Gastroesophageal sphincter (tissue), 4 donors: ENCODE measurements around the gene HUWE1. TPM values are rescaled to one million over a fixed set of nuclear protein-coding genes. Genes with fewer than 3 reads are reported as not detected.
"Not testable (repeated sequence)": the region's sequence is repeated elsewhere in the genome, so short reads cannot be mapped to it uniquely, and the experiment has no call there.

Experiments
- ATAC-seq: fragments of 150-250 bp; one replicate; pipeline ENCODE4 v1.9.1; 2016; ENCODE audit warnings: mild to moderate bottlenecking, moderate library complexity
- H3K27ac ChIP-seq, 4 donors: fragments of 200-600 bp; sonication (generic) in 3 of 4; 1 replicate in 3 of 4; 2 replicates in 1 of 4; pipeline ENCODE4 v1.5.1; 2016 to 2019
- H3K27me3 ChIP-seq: fragments of 200-600 bp; sonication (generic); one replicate; pipeline ENCODE4 v1.5.1; 2019
- H3K36me3 ChIP-seq, 2 donors: fragments of 200-600 bp; sonication (generic); one replicate each; pipeline ENCODE4 v1.5.1; 2019; ENCODE audit warnings: control low read depth in 1 of 2
- H3K4me1 ChIP-seq, 3 donors: fragments of 200-600 bp; sonication (generic); 1 replicate in 2 of 3; 2 replicates in 1 of 3; pipeline ENCODE4 v1.5.1; 2016 to 2019; ENCODE audit warnings: control low read depth in 2 of 3
- H3K4me3 ChIP-seq, 2 donors: fragments of 200-600 bp; sonication (generic); one replicate each; pipeline ENCODE4 v1.5.1; 2019; ENCODE audit warnings: mild to moderate bottlenecking in 1 of 2, moderate library complexity in 1 of 2
- H3K9me3 ChIP-seq, 3 donors: fragments of 200-600 bp; sonication (generic); one replicate each; pipeline ENCODE4 v1.5.1; 2017 to 2019; ENCODE audit warnings: control low read depth in 2 of 3
- CTCF ChIP-seq, 4 experiments: fragments of 200-600 bp in 2 of 4; fragments of 450-650 bp in 2 of 4; sonication (generic) in 1 of 4; IDR thresholded peaks; one replicate each; pipeline ENCODE4 v1.5.1; 2017 to 2019; ENCODE audit warnings: antibody characterized with exemption in 4 of 4, mild to moderate bottlenecking in 2 of 4, moderate library complexity in 2 of 4
- EP300 ChIP-seq: sonication (generic); formaldehyde crosslinking; IDR thresholded peaks from one replicate; pipeline ENCODE4 v1.6.1; 2017; ENCODE audit warnings: antibody characterized with exemption, mild to moderate bottlenecking
- POLR2A ChIP-seq, 2 donors: fragments of 450-650 bp; IDR thresholded peaks; one replicate each; pipeline ENCODE4 v1.6.1; 2017; ENCODE audit warnings: antibody characterized with exemption in 2 of 2, mild to moderate bottlenecking in 2 of 2, moderate library complexity in 1 of 2
- POLR2AphosphoS5 ChIP-seq: sonication (generic); formaldehyde crosslinking; IDR thresholded peaks from one replicate; pipeline ENCODE4 v1.6.1; 2017; ENCODE audit warnings: antibody characterized with exemption
- WGBS, 2 donors: methylation state at CpG; one replicate each; pipeline ENCODE4 v1.1.5; 2018; ENCODE audit warnings: low coverage in 1 of 2; 5-methylcytosine and 5-hydroxymethylcytosine counted together
- total RNA-seq, 4 donors: library from RNA; depleted of rRNA; stranded (reverse); fragments of >200 nt; gene quantifications; one replicate each; pipeline ENCODE4 v1.1.0, GENCODE V29; 2016

HUWE1 gene
- total RNA-seq, 4 donors from 2014 or later: 103 to 170 (median 113) TPM

- H3K36me3 ChIP-seq: no peaks in the 10 kb centered on the region
- no peak for TF ChIP-seq CTCF (IDR thresholded peaks at IDR 0.05)
- no peak for TF ChIP-seq EP300
- no peak for TF ChIP-seq POLR2A (IDR thresholded peaks at IDR 0.05)
- no peak for TF ChIP-seq POLR2AphosphoS5
- H3K9me3 ChIP-seq: no peaks in the 10 kb centered on the region
- H3K4me1 ChIP-seq: no peaks in the 10 kb centered on the region
- no peak overlapping the region for H3K27ac ChIP-seq
- no peaks in the 10 kb centered on the region for H3K27me3 ChIP-seq
- ATAC-seq: no peak
- H3K4me3 ChIP-seq: no peak overlapping the region
- WGBS, 2 donors: 57% methylated on average over 2 of the region's 5 CpGs; no CpG with 5 or more reads in 1 of the 2 donors
Measured at GRCh38 chrX:53724872-53725271, 38.4 kb upstream of the HUWE1 start.

GRCh38 chrX:53723381-53723780 lies 36.9 kb upstream of the HUWE1 start:
- Histone ChIP-seq H3K36me3 (no peaks in the 10 kb centered on the region), H3K4me1 (no peaks in the 10 kb centered on the region), H3K9me3 (no peaks in the 10 kb centered on the region), H3K27me3 (no peaks in the 10 kb centered on the region), H3K27ac (no peak overlapping the region), H3K4me3 (no peak overlapping the region)
- 69 to 71% methylated on average over 1 to 3 of the region's 4 CpGs for WGBS, 2 donors
- TF ChIP-seq EP300: no peak
- no peak for TF ChIP-seq POLR2A (IDR thresholded peaks at IDR 0.05)
- no peak for TF ChIP-seq POLR2AphosphoS5
- ATAC-seq: no peak

- not testable (repeated sequence) for H3K36me3 ChIP-seq, H3K27ac ChIP-seq, H3K4me1 ChIP-seq, ATAC-seq, H3K9me3 ChIP-seq, H3K27me3 ChIP-seq, H3K4me3 ChIP-seq
- no CpG with 5 or more reads among the region's 32 CpGs for WGBS, 2 donors
Measured at GRCh38 chrX:53721610-53722009, 35.1 kb upstream of the HUWE1 start.

GRCh38 chrX:53719666-53720065 lies 33.1 kb upstream of the HUWE1 start:
- H3K4me1 ChIP-seq, ATAC-seq, H3K27me3 ChIP-seq, H3K36me3 ChIP-seq, H3K4me3 ChIP-seq, H3K27ac ChIP-seq, H3K9me3 ChIP-seq: not testable (repeated sequence)
- WGBS, 2 donors: 71 to 80% methylated on average over 2 to 3 of the region's 7 CpGs

- Histone ChIP-seq H3K4me3 (no peak overlapping the region), H3K4me1 (no peaks in the 10 kb centered on the region), H3K36me3 (no peaks in the 10 kb centered on the region), H3K9me3 (no peaks in the 10 kb centered on the region), H3K27me3 (no peaks in the 10 kb centered on the region), H3K27ac (no peak overlapping the region)
- TF ChIP-seq EP300 (no peak), POLR2AphosphoS5 (no peak), POLR2A (IDR thresholded peaks at IDR 0.05) (no peak), CTCF (IDR thresholded peaks at IDR 0.05) (no peak)
- no peak for ATAC-seq
Measured at GRCh38 chrX:53718073-53718472, 31.6 kb upstream of the HUWE1 start.

GRCh38 chrX:53717205-53717604 lies 30.7 kb upstream of the HUWE1 start:
- no peaks in the 10 kb centered on the region for H3K4me1 ChIP-seq
- no peaks in the 10 kb centered on the region for H3K36me3 ChIP-seq
- H3K9me3 ChIP-seq: no peaks in the 10 kb centered on the region
- 50 to 76% methylated on average over 1 to 2 of the region's 2 CpGs for WGBS, 2 donors
- H3K27ac ChIP-seq: no peak overlapping the region
- no peak for ATAC-seq
- H3K4me3 ChIP-seq: no peak overlapping the region
- no peak for TF ChIP-seq POLR2AphosphoS5
- TF ChIP-seq POLR2A (IDR thresholded peaks at IDR 0.05): no peak
- TF ChIP-seq CTCF (IDR thresholded peaks at IDR 0.05): no peak
- no peak for TF ChIP-seq EP300
- no peaks in the 10 kb centered on the region for H3K27me3 ChIP-seq
